ENCODE data around the gene DVL3.

DVL3 gene

DNA sequence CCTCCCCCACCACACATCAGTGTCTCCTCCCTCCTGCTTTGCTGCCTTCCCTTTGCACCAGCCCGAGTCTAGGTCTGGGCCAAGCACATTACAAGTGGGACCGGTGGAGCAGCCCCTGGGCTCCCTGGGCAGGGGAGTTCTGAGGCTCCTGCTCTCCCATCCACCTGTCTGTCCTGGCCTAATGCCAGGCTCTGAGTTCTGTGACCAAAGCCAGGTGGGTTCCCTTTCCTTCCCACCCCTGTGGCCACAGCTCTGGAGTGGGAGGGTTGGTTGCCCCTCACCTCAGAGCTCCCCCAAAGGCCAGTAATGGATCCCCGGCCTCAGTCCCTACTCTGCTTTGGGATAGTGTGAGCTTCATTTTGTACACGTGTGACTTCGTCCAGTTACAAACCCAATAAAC lies 28.5 kb downstream of the DVL3 start:
- Histone ChIP-seq H3K79me2 (ENCODE audit: insufficient read depth, low read length) (peaks cover 32% of the 10 kb centered on the region), H4K20me1 (ENCODE audit: insufficient read depth, low read length) (peaks cover 17% of the 10 kb centered on the region; the same call in 1 of the 2 replicates), H3K36me3 (ENCODE audit: insufficient read depth, low read length) (peaks cover 71% of the 10 kb centered on the region), H3K9me3 (ENCODE audit: insufficient read depth, low read length, severe bottlenecking) (no peaks in the 10 kb centered on the region), H2AFZ (ENCODE audit: low read depth, low read length) (no peak overlapping the region), H3K9ac (ENCODE audit: low read depth, low read length) (no peak overlapping the region), H3K4me3 (ENCODE audit: low read depth in 1 of 2, low read length in 2 of 2) (no peak overlapping the region), H3K4me1 (ENCODE audit: insufficient read depth, low read length) (peaks cover 29% of the 10 kb centered on the region), H3K4me2 (ENCODE audit: insufficient read depth, low read length) (no peak overlapping the region), H3K27me3 (ENCODE audit: insufficient read depth, low read length, poor library complexity) (no peaks in the 10 kb centered on the region), H3K27ac (ENCODE audit: low read length) (no peak overlapping the region)
- no peak for TF ChIP-seq EZH2 (IDR thresholded peaks at IDR 0.05; ENCODE audit: borderline replicate concordance, low read depth, low read length, severe bottlenecking)
- TF ChIP-seq, protein P1, sequence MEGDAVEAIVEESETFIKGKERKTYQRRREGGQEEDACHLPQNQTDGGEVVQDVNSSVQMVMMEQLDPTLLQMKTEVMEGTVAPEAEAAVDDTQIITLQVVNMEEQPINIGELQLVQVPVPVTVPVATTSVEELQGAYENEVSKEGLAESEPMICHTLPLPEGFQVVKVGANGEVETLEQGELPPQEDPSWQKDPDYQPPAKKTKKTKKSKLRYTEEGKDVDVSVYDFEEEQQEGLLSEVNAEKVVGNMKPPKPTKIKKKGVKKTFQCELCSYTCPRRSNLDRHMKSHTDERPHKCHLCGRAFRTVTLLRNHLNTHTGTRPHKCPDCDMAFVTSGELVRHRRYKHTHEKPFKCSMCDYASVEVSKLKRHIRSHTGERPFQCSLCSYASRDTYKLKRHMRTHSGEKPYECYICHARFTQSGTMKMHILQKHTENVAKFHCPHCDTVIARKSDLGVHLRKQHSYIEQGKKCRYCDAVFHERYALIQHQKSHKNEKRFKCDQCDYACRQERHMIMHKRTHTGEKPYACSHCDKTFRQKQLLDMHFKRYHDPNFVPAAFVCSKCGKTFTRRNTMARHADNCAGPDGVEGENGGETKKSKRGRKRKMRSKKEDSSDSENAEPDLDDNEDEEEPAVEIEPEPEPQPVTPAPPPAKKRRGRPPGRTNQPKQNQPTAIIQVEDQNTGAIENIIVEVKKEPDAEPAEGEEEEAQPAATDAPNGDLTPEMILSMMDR (IDR thresholded peaks at IDR 0.05; ENCODE audit: borderline replicate concordance, extremely low read depth, low read length, poor library complexity, severe bottlenecking): no peak
- DNase-seq (no peak), ATAC-seq (ENCODE audit: insufficient read depth, low read depth) (no peak)

DNA sequence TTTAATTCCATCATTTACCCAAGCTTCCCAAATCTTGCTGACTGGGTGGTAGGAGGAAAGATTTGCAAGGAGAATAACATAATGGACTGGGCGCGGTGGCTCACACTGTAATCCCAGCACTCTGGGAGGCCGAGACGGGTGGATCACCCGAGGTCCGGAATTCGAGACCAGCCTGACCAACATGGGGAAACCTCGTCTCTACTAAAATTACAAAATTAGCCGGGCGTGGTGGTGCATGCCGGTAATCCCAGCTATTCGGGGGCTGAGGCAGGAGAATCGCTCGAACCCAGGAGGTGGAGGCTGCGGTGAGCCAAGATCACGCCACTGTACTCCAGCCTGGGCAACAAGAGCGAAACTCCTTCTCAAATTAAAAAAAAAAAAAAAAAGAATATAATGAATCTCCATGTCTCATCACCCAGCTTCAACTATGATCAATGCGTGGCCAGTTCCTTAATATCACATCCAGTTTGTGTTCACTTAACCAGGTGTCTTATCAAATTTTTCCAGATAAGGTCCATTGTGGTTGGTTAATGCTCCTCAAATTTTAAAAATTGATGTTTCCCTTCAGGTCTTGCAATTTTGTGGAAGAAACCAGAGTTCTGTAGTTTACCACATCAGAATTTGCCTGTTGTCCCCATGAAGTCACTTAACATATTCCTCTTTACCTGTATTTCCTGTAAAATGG lies 29.5 kb downstream of the DVL3 start:
- no peak for TF ChIP-seq EZH2 (IDR thresholded peaks at IDR 0.05; ENCODE audit: borderline replicate concordance, low read depth, low read length, severe bottlenecking)
- TF ChIP-seq, protein P1 (IDR thresholded peaks at IDR 0.05; ENCODE audit: borderline replicate concordance, extremely low read depth, low read length, poor library complexity, severe bottlenecking): no peak
- peaks cover 33% of the 10 kb centered on the region for H3K79me2 ChIP-seq (ENCODE audit: insufficient read depth, low read length)

DNA sequence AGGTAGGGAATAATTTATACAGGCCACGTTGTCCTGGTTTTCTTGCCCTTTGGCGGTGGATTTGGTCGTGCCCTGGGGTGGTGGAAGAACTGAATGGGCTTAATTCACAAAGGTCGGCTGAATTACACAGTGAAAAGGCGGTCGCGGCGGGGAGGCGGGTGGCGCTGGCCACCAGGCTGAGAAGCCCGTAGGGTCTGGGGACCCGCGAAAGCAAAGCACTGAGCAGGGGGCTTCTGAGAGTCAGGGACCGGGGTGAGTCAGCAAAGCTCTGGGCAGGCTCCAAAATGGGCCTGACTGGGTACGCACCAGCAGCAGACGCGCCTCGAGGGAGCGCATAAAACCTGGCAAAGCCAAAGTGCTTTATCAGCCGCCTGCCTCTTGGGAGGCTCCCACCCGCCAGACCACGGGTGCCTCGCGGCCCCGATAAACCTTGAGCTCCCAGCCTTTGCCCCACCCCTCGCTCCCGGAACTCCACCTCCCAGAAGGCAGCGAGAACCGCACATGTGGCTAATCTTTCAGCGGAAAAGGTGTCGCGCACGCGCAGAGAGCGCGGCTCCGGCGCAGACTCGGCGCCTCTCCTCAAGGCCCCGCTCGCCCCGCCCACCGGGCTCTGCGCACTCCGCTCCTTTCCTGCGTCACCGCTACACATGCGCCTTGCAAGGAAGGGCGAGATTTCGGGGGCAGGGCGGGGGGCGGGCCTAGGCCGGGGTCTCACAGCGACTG lies 30.4 kb downstream of the DVL3 start:
- H2AFZ ChIP-seq (ENCODE audit: low read depth, low read length): peak overlapping the region; percentile 92
- peak overlapping the region; percentile 47 to 68; a peak in 3 of 4 replicates for H3K4me3 ChIP-seq (ENCODE audit: low read depth in 1 of 2, low read length in 2 of 2)
- peak; percentile 100 for DNase-seq
- H3K27me3 ChIP-seq (ENCODE audit: insufficient read depth, low read length, poor library complexity): no peaks in the 10 kb centered on the region
- H3K79me2 ChIP-seq (ENCODE audit: insufficient read depth, low read length): peaks cover 33% of the 10 kb centered on the region
- H3K36me3 ChIP-seq (ENCODE audit: insufficient read depth, low read length): peaks cover 70% of the 10 kb centered on the region
- peaks cover 17% of the 10 kb centered on the region for H4K20me1 ChIP-seq (ENCODE audit: insufficient read depth, low read length)
- H3K9me3 ChIP-seq (ENCODE audit: insufficient read depth, low read length, severe bottlenecking): no peaks in the 10 kb centered on the region
- peak; percentile 91 for ATAC-seq (ENCODE audit: insufficient read depth, low read depth)
- peak overlapping the region; percentile 76 for H3K4me2 ChIP-seq (ENCODE audit: insufficient read depth, low read length)
- H3K9ac ChIP-seq (ENCODE audit: low read depth, low read length): peak overlapping the region; percentile 72
- peaks cover 29% of the 10 kb centered on the region for H3K4me1 ChIP-seq (ENCODE audit: insufficient read depth, low read length)
- peak overlapping the region; percentile 80 for H3K27ac ChIP-seq (ENCODE audit: low read length)
- no peak for TF ChIP-seq EZH2 (IDR thresholded peaks at IDR 0.05; ENCODE audit: borderline replicate concordance, low read depth, low read length, severe bottlenecking)

More for the DNA sequence above, 29.5 kb downstream of the DVL3 start:
- Histone ChIP-seq H3K4me2 (ENCODE audit: insufficient read depth, low read length) (peak overlapping the region; percentile 76), H3K9me3 (ENCODE audit: insufficient read depth, low read length, severe bottlenecking) (no peaks in the 10 kb centered on the region), H3K9ac (ENCODE audit: low read depth, low read length) (peak overlapping the region; percentile 72), H4K20me1 (ENCODE audit: insufficient read depth, low read length) (peaks cover 17% of the 10 kb centered on the region), H3K27me3 (ENCODE audit: insufficient read depth, low read length, poor library complexity) (no peaks in the 10 kb centered on the region), H3K36me3 (ENCODE audit: insufficient read depth, low read length) (peaks cover 71% of the 10 kb centered on the region), H3K4me3 (ENCODE audit: low read depth in 1 of 2, low read length in 2 of 2) (peak overlapping the region in 1 of 2 experiments; percentile 68; a peak in 2 of 4 replicates), H3K4me1 (ENCODE audit: insufficient read depth, low read length) (peaks cover 29% of the 10 kb centered on the region), H2AFZ (ENCODE audit: low read depth, low read length) (0 out of 2 replicates have a peak overlapping the region, but pooled peaks have one; percentile 92), H3K27ac (ENCODE audit: low read length) (peak overlapping the region; percentile 80)
- DNase-seq: no peak
- no peak for ATAC-seq (ENCODE audit: insufficient read depth, low read depth)
